H1 (cell line): Measurements from ENCODE around the gene BARX2. TPM values are rescaled to one million over a fixed set of nuclear protein-coding genes. Genes with fewer than 3 reads are reported as not detected.

Experiments
- CTCF ChIA-PET: fragments of 300-600 bp; sonication (Branson Sonifier 250); formaldehyde crosslinking; loops from one replicate; lab custom pipeline; 2021; ENCODE audit not compliant: partially characterized antibody; lab: Charles Lee
- POLR2A ChIA-PET: fragments of 300-600 bp; sonication (Branson Sonifier 250); formaldehyde crosslinking; loops from one replicate; lab custom pipeline; 2021; ENCODE audit warnings: inconsistent platforms; ENCODE audit not compliant: partially characterized antibody; lab: Charles Lee
- DNase-seq, 2 experiments: peaks; one replicate each; pipeline versions ENCODE4 v3.0.0 to v3.0.0-alpha.2; 2010 to 2022; ENCODE audit warnings: low spot score in 2 of 2, low read depth in 1 of 2, mixed read lengths in 1 of 2
- FAIRE-seq: peaks from 2 replicates; lab custom pipeline; 2011; peaks lifted over from hg19 to GRCh38; lab: Jason Lieb, UNC
- H2AFZ ChIP-seq: 2 replicates; pipeline ENCODE4 v1.8.1; 2012; ENCODE audit warnings: low read length, inconsistent platforms
- H2AK5ac ChIP-seq: 2 replicates; pipeline ENCODE4 v1.6.1; 2013; ENCODE audit warnings: low read depth, low read length
- H2BK120ac ChIP-seq: replicated peaks from 2 replicates; pipeline ENCODE3; 2013; ENCODE audit warnings: low read depth, low read length, inconsistent platforms
- H2BK12ac ChIP-seq: 2 replicates; pipeline ENCODE4 v1.6.1; 2013; ENCODE audit warnings: low read depth, low read length
- H2BK15ac ChIP-seq: 2 replicates; pipeline ENCODE4 v1.6.1; 2013; ENCODE audit warnings: low read length
- H2BK20ac ChIP-seq: 2 replicates; pipeline ENCODE4 v1.6.1; 2013; ENCODE audit warnings: low read length
- H2BK5ac ChIP-seq: 2 replicates; pipeline ENCODE4 v1.6.1; 2013; ENCODE audit warnings: low read depth, low read length
- H3K14ac ChIP-seq: 2 replicates; pipeline ENCODE4 v1.6.1; 2013; ENCODE audit warnings: inconsistent platforms; ENCODE audit not compliant: insufficient read length
- H3K18ac ChIP-seq: 2 replicates; pipeline ENCODE4 v1.6.1; 2013; ENCODE audit warnings: low read length; ENCODE audit errors: extremely low read depth
- H3K23ac ChIP-seq: 2 replicates; pipeline ENCODE4 v1.6.1; 2013; ENCODE audit warnings: inconsistent platforms; ENCODE audit not compliant: insufficient read length
- H3K23me2 ChIP-seq: 2 replicates; pipeline ENCODE4 v1.6.1; 2013; ENCODE audit warnings: low read depth, low read length
- H3K27ac ChIP-seq: 2 replicates; pipeline ENCODE4 v1.6.1; 2011; ENCODE audit warnings: low read depth, low read length, inconsistent platforms
- H3K27me3 ChIP-seq, 4 experiments: replicated peaks in 1 of 4; 1 replicate in 1 of 4; 2 replicates in 3 of 4; pipeline versions ENCODE4 v1.6.1 to v1.8.1; 2011 to 2013; ENCODE audit warnings: low read length in 3 of 4, mild to moderate bottlenecking in 3 of 4, inconsistent platforms in 2 of 4, mixed read lengths in 2 of 4, moderate library complexity in 1 of 4; ENCODE audit not compliant: control insufficient read depth in 3 of 4, insufficient read depth in 3 of 4; ENCODE audit errors: extremely low read depth in 1 of 4
- H3K36me3 ChIP-seq, 4 experiments: 2 replicates each; pipeline versions ENCODE4 v1.6.1 to v1.8.1; 2011 to 2013; ENCODE audit warnings: mild to moderate bottlenecking in 4 of 4, low read length in 3 of 4, moderate library complexity in 2 of 4, control low read depth in 1 of 4, inconsistent platforms in 1 of 4; ENCODE audit not compliant: insufficient read depth in 4 of 4, control insufficient read depth in 2 of 4
- H3K4ac ChIP-seq: replicated peaks from 2 replicates; pipeline ENCODE3; 2013; ENCODE audit warnings: low read length, low read depth, mixed read lengths, inconsistent platforms; ENCODE audit not compliant: insufficient read length
- H3K4me1 ChIP-seq, 4 experiments: replicated peaks in 1 of 4; 1 replicate in 1 of 4; 2 replicates in 3 of 4; pipeline versions ENCODE4 v1.6.1 to v1.8.1; 2011 to 2013; ENCODE audit warnings: low read length in 3 of 4, inconsistent platforms in 2 of 4, mixed read lengths in 1 of 4; ENCODE audit not compliant: insufficient read depth in 4 of 4, control insufficient read depth in 3 of 4
- H3K4me2 ChIP-seq, 2 experiments: 2 replicates each; pipeline versions ENCODE4 v1.6.1 to v1.8.1; 2011 to 2013; ENCODE audit warnings: low read depth in 2 of 2, low read length in 2 of 2, control low read depth in 1 of 2, inconsistent platforms in 1 of 2, mild to moderate bottlenecking in 1 of 2; ENCODE audit not compliant: insufficient read depth in 1 of 2
- H3K4me3 ChIP-seq, 4 experiments: fragments of 200-600, 300-600 bp in 1 of 4; sonication (generic), shearing (Covaris generic), sonication (Bioruptor Twin) in 1 of 4; 2 replicates each; pipeline versions ENCODE4 v1.5.1 to v1.8.1; 2011 to 2016; ENCODE audit warnings: low read length in 4 of 4, low read depth in 3 of 4, control low read depth in 2 of 4, inconsistent platforms in 2 of 4, mild to moderate bottlenecking in 2 of 4, mixed read lengths in 1 of 4, moderate library complexity in 1 of 4; ENCODE audit not compliant: insufficient read depth in 2 of 4; ENCODE audit errors: extremely low read depth in 1 of 4
- H3K56ac ChIP-seq: replicated peaks from 2 replicates; pipeline ENCODE3; 2013; ENCODE audit warnings: low read depth, mild to moderate bottlenecking, mixed read lengths, low read length, inconsistent platforms; ENCODE audit not compliant: insufficient read length
- H3K79me1 ChIP-seq: 2 replicates; pipeline ENCODE4 v1.6.1; 2013; ENCODE audit warnings: low read depth, low read length, control low read depth
- H3K79me2 ChIP-seq, 2 experiments: 2 replicates each; pipeline versions ENCODE4 v1.6.1 to v1.8.1; 2012 to 2013; ENCODE audit warnings: low read length in 2 of 2, mild to moderate bottlenecking in 2 of 2, inconsistent platforms in 1 of 2; ENCODE audit not compliant: insufficient read depth in 2 of 2, control insufficient read depth in 1 of 2
- H3K9ac ChIP-seq, 4 experiments: replicated peaks in 1 of 4; 1 replicate in 1 of 4; 2 replicates in 3 of 4; pipeline versions ENCODE4 v1.6.1 to v1.8.1; 2011 to 2013; ENCODE audit warnings: low read depth in 3 of 4, low read length in 3 of 4, control low read depth in 2 of 4, mild to moderate bottlenecking in 2 of 4, moderate library complexity in 2 of 4, inconsistent platforms in 1 of 4; ENCODE audit errors: extremely low read depth in 1 of 4
- H3K9me3 ChIP-seq, 2 experiments: 2 replicates each; pipeline versions ENCODE4 v1.6.1 to v1.8.1; 2012 to 2013; ENCODE audit warnings: mild to moderate bottlenecking in 2 of 2, moderate library complexity in 2 of 2, control low read depth in 1 of 2, inconsistent platforms in 1 of 2, low read depth in 1 of 2, low read length in 1 of 2, mixed read lengths in 1 of 2; ENCODE audit not compliant: insufficient read depth in 2 of 2
- H4K20me1 ChIP-seq, 2 experiments: replicated peaks in 1 of 2; 2 replicates each; pipeline versions ENCODE3 to v1.8.1; 2011 to 2013; ENCODE audit warnings: inconsistent platforms in 2 of 2, low read length in 2 of 2, mild to moderate bottlenecking in 1 of 2; ENCODE audit not compliant: insufficient read depth in 2 of 2, control insufficient read depth in 1 of 2
- H4K5ac ChIP-seq: 2 replicates; pipeline ENCODE4 v1.6.1; 2013; ENCODE audit warnings: low read length, low read depth, mixed read lengths, inconsistent platforms; ENCODE audit not compliant: insufficient read length
- H4K8ac ChIP-seq: 2 replicates; pipeline ENCODE4 v1.8.0; 2013; ENCODE audit warnings: mild to moderate bottlenecking, moderate library complexity, low read length, inconsistent platforms; ENCODE audit not compliant: insufficient read depth; ENCODE audit errors: extremely low read depth
- H4K91ac ChIP-seq: replicated peaks from 2 replicates; pipeline ENCODE3; 2013; ENCODE audit warnings: low read length, mixed read lengths, inconsistent platforms; ENCODE audit not compliant: insufficient read length
- EGR1 ChIP-seq: IDR thresholded peaks from 2 replicates; pipeline ENCODE4 v1.6.1; 2011; ENCODE audit warnings: low read depth, low read length, borderline replicate concordance
- FOSL1 ChIP-seq: IDR thresholded peaks from 2 replicates; pipeline ENCODE4 v1.6.1; 2011; ENCODE audit warnings: mild to moderate bottlenecking, low read depth, low read length, moderate library complexity; ENCODE audit not compliant: insufficient read depth
- SP1 ChIP-seq: IDR thresholded peaks from 2 replicates; pipeline ENCODE4 v1.6.1; 2011; ENCODE audit warnings: low read depth, low read length
- SRF ChIP-seq: IDR thresholded peaks from 2 replicates; pipeline ENCODE4 v1.6.1; 2011; ENCODE audit warnings: mild to moderate bottlenecking, low read depth, low read length, moderate library complexity
- WGBS, 2 experiments: shearing (Covaris generic) in 1 of 2; methylation state at CpG; one replicate each; pipeline versions ENCODE4 v1.1.6 to v1.1.7; 2013 to 2015; ENCODE audit warnings: low lambda C conversion rate in 2 of 2, mixed read lengths in 2 of 2, inconsistent platforms in 1 of 2, low coverage in 1 of 2, missing lambda C conversion rate in 1 of 2; ENCODE audit not compliant: insufficient replicate concordance in 2 of 2, insufficient coverage in 1 of 2, insufficient read length in 1 of 2; ENCODE audit errors: extremely low coverage in 1 of 2, missing lambda C conversion rate in 1 of 2; 5-methylcytosine and 5-hydroxymethylcytosine counted together
- polyA plus RNA-seq, 7 experiments: library from polyadenylated mRNA; depleted of rRNA in 3 of 7; stranded (reverse) in 5 of 7; unstranded in 2 of 7; fragments of >200 nt in 5 of 7; fragments of 200-250 nt in 2 of 7; gene quantifications; 1 replicate in 5 of 7; 2 replicates in 1 of 7; 4 replicates in 1 of 7; pipeline versions ENCODE4 v1.2.1 to v1.2.3, GENCODE V29; 2011 to 2013; ENCODE audit warnings: missing spikeins in 2 of 7, mixed read lengths in 2 of 7
- total RNA-seq: library from RNA; stranded (reverse); fragmentation: NEBNext Ultra II Directional; extraction: Animal tissue kit (Norgen Biotek cat#: 25700); gene quantifications from 2 replicates; pipeline ENCODE4 v1.2.1, GENCODE V29; 2021

BARX2 gene
- total and polyA plus RNA-seq, 2 of the 8 experiments (the other 6 are each of a cell fraction or from before 2014, with no cell fraction given), result not detected

GRCh38 chr11:129380413-129380812, 4.8 kb downstream of the BARX2 start:
- no peaks in the 10 kb centered on the region for H3K79me1 ChIP-seq
- H3K9me3 ChIP-seq, result no peaks in the 10 kb centered on the region
- FAIRE-seq, result no peak
- H3K4ac ChIP-seq, result no peak overlapping the region
- no peak overlapping the region for H2AK5ac ChIP-seq
- no peak overlapping the region for H3K9ac ChIP-seq
- no peak overlapping the region for H3K56ac ChIP-seq
- no peak overlapping the region for H3K23ac ChIP-seq
- 88% methylated on average over 2 of the region's 2 CpGs; no CpG with 5 or more reads in 1 of the 2 experiments for WGBS, 2 experiments
- H4K8ac ChIP-seq, result no peak overlapping the region
- H2BK12ac ChIP-seq, result no peak overlapping the region
- H3K23me2 ChIP-seq, result peaks cover 5% of the 10 kb centered on the region
- H2BK120ac ChIP-seq, result no peak overlapping the region
- no peak overlapping the region for H2BK15ac ChIP-seq
- ChIA-PET POLR2A (no interaction called here), CTCF (interaction anchor here (0.7 to 1.4 kb wide), 2 partner anchors 18 to 315 kb away, joined by 3 to 4 read pairs; no protein-coding TSS in a partner anchor)
- no peak overlapping the region for H3K27ac ChIP-seq
- H4K5ac ChIP-seq, result no peak overlapping the region
- no peak for DNase-seq
- H3K14ac ChIP-seq, result no peak overlapping the region
- H4K20me1 ChIP-seq, result peaks cover 0 to 2% of the 10 kb centered on the region in 2 experiments
- H3K36me3 ChIP-seq, result no peaks in the 10 kb centered on the region
- H2BK20ac ChIP-seq, result no peak overlapping the region
- peaks cover 0 to 5% (median 3%) of the 10 kb centered on the region in 4 experiments; a peak in 4 of 7 replicates for H3K4me1 ChIP-seq
- H3K27me3 ChIP-seq, result peaks cover 7 to 22% (median 19%) of the 10 kb centered on the region in 4 experiments
- no peak for TF ChIP-seq EGR1
- no peak for TF ChIP-seq SRF
- no peak for TF ChIP-seq FOSL1
- no peak for TF ChIP-seq SP1
- H3K79me2 ChIP-seq, result no peaks in the 10 kb centered on the region
- H4K91ac ChIP-seq, result no peak overlapping the region
- no peak overlapping the region for H2AFZ ChIP-seq
- no peak overlapping the region for H3K4me2 ChIP-seq
- no peak overlapping the region for H2BK5ac ChIP-seq
- H3K4me3 ChIP-seq, result no peak overlapping the region
- no peak overlapping the region for H3K18ac ChIP-seq
